ENCODE measurements around the gene SEMA3D. TPM values are rescaled to one million over a fixed set of nuclear protein-coding genes. Genes with fewer than 3 reads are reported as not detected.

The SEMA3D gene
- total and polyA plus RNA-seq, 2 of the 13 experiments (the other 11 are each of a cell fraction or from before 2014, with no cell fraction given): 0.07 TPM; not detected in 1

DNA sequence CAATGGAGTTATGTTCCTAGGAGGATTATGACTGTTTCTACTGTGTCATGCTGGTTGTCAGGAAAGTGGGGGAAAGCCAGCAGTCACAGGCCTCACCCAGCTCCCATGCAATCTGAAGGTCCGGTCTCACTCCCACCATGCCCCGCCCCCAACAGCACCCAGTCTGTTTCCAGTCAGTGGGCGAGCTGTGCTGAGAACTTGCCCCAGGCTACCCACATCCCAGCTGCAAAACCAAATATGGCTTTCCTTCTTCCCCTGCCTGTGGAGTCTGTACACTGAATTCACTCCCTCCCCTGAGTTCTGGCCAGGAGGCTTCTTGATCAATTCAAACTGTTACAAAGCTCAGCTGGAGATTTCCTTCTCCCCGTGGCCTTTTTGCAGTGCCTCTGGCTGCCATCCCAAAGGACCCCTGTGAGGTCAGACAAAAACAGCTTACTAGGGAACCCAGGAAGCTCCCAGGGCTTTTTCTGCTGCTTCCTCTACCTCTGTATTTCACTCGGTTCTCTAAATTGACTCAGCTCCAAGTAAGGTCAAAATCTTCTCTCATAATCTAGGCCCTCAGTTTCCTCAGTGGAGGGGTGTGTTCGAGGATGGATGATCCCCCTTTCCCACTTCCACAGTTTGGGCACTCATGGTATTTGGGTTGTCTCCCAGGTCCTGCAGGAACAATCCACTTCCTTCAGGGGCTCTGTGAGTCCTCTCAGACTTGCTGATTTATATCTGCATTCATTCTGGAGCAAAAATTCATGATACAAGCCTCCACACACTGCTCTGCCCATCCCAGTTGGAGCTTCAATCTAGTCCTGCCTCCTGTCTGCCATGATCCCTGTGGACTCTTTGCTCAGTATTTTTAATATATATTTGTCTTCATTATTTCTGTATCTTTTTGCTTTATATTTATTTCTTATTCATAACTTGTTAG, 205.5 kb downstream of the SEMA3D start:
- ChIA-PET CTCF (ENCODE audit: low intra/inter-chr PET ratio, low total read pairs) (no interaction called here), POLR2A (no interaction called here)
- TF ChIP-seq ZNF468 (CRISPR knock-in tag; IDR thresholded peaks at IDR 0.05): no peak
- no peak for TF ChIP-seq CBX2 (IDR thresholded peaks at IDR 0.05; ENCODE audit: low read depth, low read length)
- TF ChIP-seq CBX2 (CRISPR knock-in tag; IDR thresholded peaks at IDR 0.05; ENCODE audit: low read depth): no peak
- TF ChIP-seq PRPF4 (IDR thresholded peaks at IDR 0.05; ENCODE audit: low read depth, low read length, poor library complexity, severe bottlenecking): no peak
- TF ChIP-seq FLYWCH1 (CRISPR knock-in tag; IDR thresholded peaks at IDR 0.05): no peak
- no peak for TF ChIP-seq XBP1 (CRISPR knock-in tag; IDR thresholded peaks at IDR 0.05)
- BruUV-seq (replicated peaks): no TSS peak
- H3K9me3 ChIP-seq (ENCODE audit: low read length): no peaks in the 10 kb centered on the region
- H2AFZ ChIP-seq (ENCODE audit: low read length): no peak overlapping the region
- in situ Hi-C loops (cut with HindIII; ENCODE audit: extremely low pct_ligation_motif_present, low pct_unique_long_range_greater_than_20kb) (no loop called here), intact Hi-C loops (cut with micrococcal nuclease; ENCODE audit: unreplicated experiment) (no loop called here)
- H4K20me1 ChIP-seq (ENCODE audit: insufficient read depth, low read length): no peaks in the 10 kb centered on the region
- no peaks in the 10 kb centered on the region for H3K36me3 ChIP-seq (replicated peaks in 1 of 2; ENCODE audit: control insufficient read depth in 1 of 2, insufficient read depth in 2 of 2, low read length in 2 of 2)
- no peaks in the 10 kb centered on the region for H3K79me2 ChIP-seq (ENCODE audit: insufficient read depth, low read length)
- no peak for FAIRE-seq
- no peaks in the 10 kb centered on the region for H3K4me1 ChIP-seq (ENCODE audit: insufficient read depth, low read length)
- H3K27ac ChIP-seq (ENCODE audit: extremely low read length, insufficient read depth, low read length): no peak overlapping the region
- ATAC-seq: no peak
- no peak overlapping the region for H3K4me3 ChIP-seq (replicated peaks in 1 of 3; ENCODE audit: insufficient read depth in 1 of 3, low read depth in 2 of 3, low read length in 3 of 3)
- no peaks in the 10 kb centered on the region for H3K27me3 ChIP-seq (ENCODE audit: control insufficient read depth in 1 of 2, insufficient read depth in 2 of 2, low read length in 2 of 2)
- H3K4me2 ChIP-seq (ENCODE audit: low read depth, low read length): no peak overlapping the region
- DNase-seq (ENCODE audit: low spot score): no peak
- 0% methylated on average over 2 of the region's 6 CpGs for WGBS (ENCODE audit: low lambda C conversion rate)
- H3K9ac ChIP-seq (ENCODE audit: insufficient read depth, low read depth, low read length): no peak overlapping the region

DNA sequence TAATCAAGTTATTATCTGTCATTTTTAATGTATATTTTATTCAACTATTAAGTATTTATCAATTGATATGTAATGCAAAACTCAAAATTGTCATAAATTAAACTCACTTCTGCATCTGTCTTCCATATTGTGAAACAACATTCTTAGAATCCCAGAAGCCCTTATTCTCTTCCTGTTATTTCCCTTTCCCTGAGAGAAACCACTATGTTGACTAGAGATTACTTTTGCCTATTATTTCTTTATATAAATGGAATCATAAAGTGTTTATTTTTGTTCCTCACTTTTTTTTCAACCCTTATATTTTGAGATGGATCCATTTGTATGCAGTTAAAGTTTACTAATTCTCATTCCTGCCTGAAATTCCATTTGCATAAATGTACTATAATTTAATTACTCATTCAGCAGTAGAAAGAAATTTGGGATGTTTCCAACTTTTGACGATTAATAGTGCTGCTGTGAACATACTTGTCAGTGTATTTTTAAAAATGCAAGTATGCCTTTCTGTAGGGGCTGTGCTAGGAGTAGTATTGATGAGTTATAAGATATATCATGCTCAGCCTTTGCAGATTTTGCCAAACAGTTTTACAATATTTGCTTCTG, 211.2 kb downstream of the SEMA3D start:
- Histone ChIP-seq H2AFZ (ENCODE audit: low read length) (no peak overlapping the region), H3K4me3 (replicated peaks in 1 of 3; ENCODE audit: insufficient read depth in 1 of 3, low read depth in 2 of 3, low read length in 3 of 3) (no peak overlapping the region), H3K36me3 (replicated peaks in 1 of 2; ENCODE audit: control insufficient read depth in 1 of 2, insufficient read depth in 2 of 2, low read length in 2 of 2) (no peaks in the 10 kb centered on the region), H3K9me3 (ENCODE audit: low read length) (no peaks in the 10 kb centered on the region), H4K20me1 (ENCODE audit: insufficient read depth, low read length) (no peaks in the 10 kb centered on the region), H3K27me3 (ENCODE audit: control insufficient read depth in 1 of 2, insufficient read depth in 2 of 2, low read length in 2 of 2) (no peaks in the 10 kb centered on the region), H3K27ac (ENCODE audit: extremely low read length, insufficient read depth, low read length) (no peak overlapping the region), H3K79me2 (ENCODE audit: insufficient read depth, low read length) (no peaks in the 10 kb centered on the region), H3K9ac (ENCODE audit: insufficient read depth, low read depth, low read length) (no peak overlapping the region), H3K4me2 (ENCODE audit: low read depth, low read length) (no peak overlapping the region), H3K4me1 (ENCODE audit: insufficient read depth, low read length) (no peaks in the 10 kb centered on the region)
- ChIA-PET POLR2A (no interaction called here), CTCF (ENCODE audit: low intra/inter-chr PET ratio, low total read pairs) (no interaction called here)
- ATAC-seq: no peak
- intact Hi-C loops (cut with micrococcal nuclease; ENCODE audit: unreplicated experiment): no loop called here
- no peak for FAIRE-seq
- no TSS peak for BruUV-seq (replicated peaks)
- in situ Hi-C loops (cut with HindIII; ENCODE audit: extremely low pct_ligation_motif_present, low pct_unique_long_range_greater_than_20kb): no loop called here
- WGBS (ENCODE audit: low lambda C conversion rate): 4% methylated on average over 1 of the region's 1 CpG
- DNase-seq (ENCODE audit: low spot score): no peak
- TF ChIP-seq, protein P1, sequence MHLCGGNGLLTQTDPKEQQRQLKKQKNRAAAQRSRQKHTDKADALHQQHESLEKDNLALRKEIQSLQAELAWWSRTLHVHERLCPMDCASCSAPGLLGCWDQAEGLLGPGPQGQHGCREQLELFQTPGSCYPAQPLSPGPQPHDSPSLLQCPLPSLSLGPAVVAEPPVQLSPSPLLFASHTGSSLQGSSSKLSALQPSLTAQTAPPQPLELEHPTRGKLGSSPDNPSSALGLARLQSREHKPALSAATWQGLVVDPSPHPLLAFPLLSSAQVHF (CRISPR knock-in tag; IDR thresholded peaks at IDR 0.05): no peak
- TF ChIP-seq ZNF850 (CRISPR knock-in tag; conservative IDR thresholded peaks at IDR 0.05) (no peak), EZH2 (conservative IDR thresholded peaks at IDR 0.05; ENCODE audit: low read depth, low read length) (no peak), RBM22 (optimal IDR thresholded peaks at IDR 0.05; ENCODE audit: low read length) (no peak), GABPA (IDR thresholded peaks at IDR 0.05; ENCODE audit: low read depth, low read length) (no peak), GABPA (CRISPR knock-in tag; IDR thresholded peaks at IDR 0.05; ENCODE audit: low read depth) (no peak), RXRA (CRISPR knock-in tag; IDR thresholded peaks at IDR 0.05) (no peak)
- TF ChIP-seq, protein P2, sequence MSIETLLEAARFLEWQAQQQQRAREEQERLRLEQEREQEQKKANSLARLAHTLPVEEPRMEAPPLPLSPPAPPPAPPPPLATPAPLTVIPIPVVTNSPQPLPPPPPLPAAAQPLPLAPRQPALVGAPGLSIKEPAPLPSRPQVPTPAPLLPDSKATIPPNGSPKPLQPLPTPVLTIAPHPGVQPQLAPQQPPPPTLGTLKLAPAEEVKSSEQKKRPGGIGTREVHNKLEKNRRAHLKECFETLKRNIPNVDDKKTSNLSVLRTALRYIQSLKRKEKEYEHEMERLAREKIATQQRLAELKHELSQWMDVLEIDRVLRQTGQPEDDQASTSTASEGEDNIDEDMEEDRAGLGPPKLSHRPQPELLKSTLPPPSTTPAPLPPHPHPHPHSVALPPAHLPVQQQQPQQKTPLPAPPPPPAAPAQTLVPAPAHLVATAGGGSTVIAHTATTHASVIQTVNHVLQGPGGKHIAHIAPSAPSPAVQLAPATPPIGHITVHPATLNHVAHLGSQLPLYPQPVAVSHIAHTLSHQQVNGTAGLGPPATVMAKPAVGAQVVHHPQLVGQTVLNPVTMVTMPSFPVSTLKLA (IDR thresholded peaks at IDR 0.05): no peak
- TF ChIP-seq, protein P3, sequence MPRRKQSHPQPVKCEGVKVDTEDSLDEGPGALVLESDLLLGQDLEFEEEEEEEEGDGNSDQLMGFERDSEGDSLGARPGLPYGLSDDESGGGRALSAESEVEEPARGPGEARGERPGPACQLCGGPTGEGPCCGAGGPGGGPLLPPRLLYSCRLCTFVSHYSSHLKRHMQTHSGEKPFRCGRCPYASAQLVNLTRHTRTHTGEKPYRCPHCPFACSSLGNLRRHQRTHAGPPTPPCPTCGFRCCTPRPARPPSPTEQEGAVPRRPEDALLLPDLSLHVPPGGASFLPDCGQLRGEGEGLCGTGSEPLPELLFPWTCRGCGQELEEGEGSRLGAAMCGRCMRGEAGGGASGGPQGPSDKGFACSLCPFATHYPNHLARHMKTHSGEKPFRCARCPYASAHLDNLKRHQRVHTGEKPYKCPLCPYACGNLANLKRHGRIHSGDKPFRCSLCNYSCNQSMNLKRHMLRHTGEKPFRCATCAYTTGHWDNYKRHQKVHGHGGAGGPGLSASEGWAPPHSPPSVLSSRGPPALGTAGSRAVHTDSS (CRISPR knock-in tag; conservative IDR thresholded peaks at IDR 0.05): no peak
